ENCODE results near the gene HUWE1. TPM values are rescaled to one million over a fixed set of nuclear protein-coding genes. Genes with fewer than 3 reads are reported as not detected.

Gene HUWE1
- total and polyA plus RNA-seq, 11 donors, result 34.7 to 222 (median 162) TPM

GRCh38 chrX:53704294-53704693, 17.8 kb upstream of the HUWE1 start:
- 76 to 80% (median 78%) methylated on average over 4 of the region's 4 CpGs for WGBS, 4 donors
- Histone ChIP-seq H3K9me3 (peaks cover 0 to 9% (median 0%) of the 10 kb centered on the region in 12 donors), H3K4me3 (no peak overlapping the region), H3K27ac (no peak overlapping the region), H3K4me1 (no peaks in the 10 kb centered on the region), H3K36me3 (no peaks in the 10 kb centered on the region), H3K27me3 (peaks cover 0 to 11% (median 0%) of the 10 kb centered on the region in 9 donors)
- TF ChIP-seq POLR2A (IDR thresholded peaks at IDR 0.05) (no peak), CTCF (IDR thresholded peaks at IDR 0.05) (no peak)
- intact Hi-C loops (cut with DNase I), result no loop called here
- DNase-seq (no peak), ATAC-seq (no peak)

GRCh38 chrX:53695946-53696549, 9.5 kb upstream of the HUWE1 start:
- H3K4me1 ChIP-seq, result no peaks in the 10 kb centered on the region
- intact Hi-C loops (cut with DNase I), result no loop called here
- no peak for DNase-seq
- ATAC-seq, result no peak
- H3K4me3 ChIP-seq, result no peak overlapping the region
- peaks cover 0 to 6% (median 0%) of the 10 kb centered on the region in 9 donors for H3K27me3 ChIP-seq
- no peak for TF ChIP-seq POLR2A (IDR thresholded peaks at IDR 0.05)
- no peak for TF ChIP-seq CTCF (IDR thresholded peaks at IDR 0.05)
- H3K9me3 ChIP-seq, result no peaks in the 10 kb centered on the region
- H3K36me3 ChIP-seq, result no peaks in the 10 kb centered on the region
- no peak overlapping the region for H3K27ac ChIP-seq
- 59 to 63% (median 62%) methylated on average over 10 of the region's 10 CpGs for WGBS, 4 donors

- DNase-seq (no peak), ATAC-seq (no peak)
- no peaks in the 10 kb centered on the region for H3K9me3 ChIP-seq
- intact Hi-C loops (cut with DNase I), result no loop called here
- peaks cover 0 to 6% (median 0%) of the 10 kb centered on the region in 9 donors for H3K27me3 ChIP-seq
- no peak overlapping the region for H3K27ac ChIP-seq
- no peak for TF ChIP-seq POLR2A (IDR thresholded peaks at IDR 0.05)
- no peak for TF ChIP-seq CTCF (IDR thresholded peaks at IDR 0.05)
- H3K4me1 ChIP-seq, result no peaks in the 10 kb centered on the region
- no peak overlapping the region for H3K4me3 ChIP-seq
- 74 to 100% (median 97%) methylated on average over 1 of the region's 1 CpG for WGBS, 4 donors
- H3K36me3 ChIP-seq, result no peaks in the 10 kb centered on the region
Measured at GRCh38 chrX:53694642-53695041, 8.1 kb upstream of the HUWE1 start.

GRCh38 chrX:53688300-53688699, 1.8 kb upstream of the HUWE1 start:
- no peak overlapping the region for H3K4me3 ChIP-seq
- ATAC-seq, result no peak
- TF ChIP-seq CTCF (IDR thresholded peaks at IDR 0.05) (no peak), POLR2A (IDR thresholded peaks at IDR 0.05) (no peak)
- H3K4me1 ChIP-seq, result peaks cover 0 to 13% (median 7%) of the 10 kb centered on the region in 12 donors
- H3K27ac ChIP-seq, result no peak overlapping the region
- H3K27me3 ChIP-seq, result peaks cover 0 to 6% (median 0%) of the 10 kb centered on the region in 9 donors
- no peak for DNase-seq
- H3K36me3 ChIP-seq, result no peaks in the 10 kb centered on the region
- 81 to 88% (median 87%) methylated on average over 7 of the region's 7 CpGs for WGBS, 4 donors
- intact Hi-C loops (cut with DNase I), result loop anchor here in 2 of 10 donors (10.0 kb wide), 1 partner anchor 357 kb away; the partner anchor contains the start of gene PHF8 (in 2 of the 2)
- H3K9me3 ChIP-seq, result peaks cover 0 to 7% (median 0%) of the 10 kb centered on the region in 12 donors

Data from heart left ventricle (tissue), 16 donors.